ENCODE measurements around the gene GRPR. TPM values are rescaled to one million over a fixed set of nuclear protein-coding genes. Genes with fewer than 3 reads are reported as not detected.

The GRPR gene
- total and polyA plus RNA-seq, 10 of the 15 experiments (the other 5 are each of a cell fraction or from before 2014, with no cell fraction given), result 0.10 to 3.7 (median 0.21) TPM; not detected in 1

GRCh38 chrX:16137416-16138107 is 14.2 kb downstream of the GRPR start (continued):
- TF ChIP-seq CUX1 (IDR thresholded peaks at IDR 0.05; ENCODE audit: insufficient replicate concordance, low read depth, low read length) (no peak), SREBF1 (IDR thresholded peaks at IDR 0.05; ENCODE audit: low read length) (no peak), HDAC6 (IDR thresholded peaks at IDR 0.05; ENCODE audit: unreplicated experiment) (no peak), MEF2A (IDR thresholded peaks at IDR 0.05; ENCODE audit: insufficient read depth, low read depth, low read length) (0 out of 2 replicates have a peak, but pooled peaks have one; percentile 17), NFXL1 (IDR thresholded peaks at IDR 0.05; ENCODE audit: borderline replicate concordance) (no peak), ZNF622 (IDR thresholded peaks at IDR 0.05) (no peak), SIN3A (IDR thresholded peaks at IDR 0.05; ENCODE audit: low read depth, low read length) (no peak), PRDM15 (CRISPR knock-in tag; IDR thresholded peaks at IDR 0.05) (no peak), MYB (IDR thresholded peaks at IDR 0.05; ENCODE audit: borderline replicate concordance, low read depth, low read length) (no peak), GABPA (IDR thresholded peaks at IDR 0.05; ENCODE audit: low read depth) (no peak), WRNIP1 (IDR thresholded peaks at IDR 0.05; ENCODE audit: borderline replicate concordance, low read depth, low read length) (no peak), PAX5 (IDR thresholded peaks at IDR 0.05; ENCODE audit: borderline replicate concordance, low read depth, low read length) (peak; percentile 56; the same call in 1 of the 2 replicates), ZBED1 (IDR thresholded peaks at IDR 0.05; ENCODE audit: borderline replicate concordance) (no peak), FOXM1 (IDR thresholded peaks at IDR 0.05; ENCODE audit: low read depth, low read length) (peak; percentile 53; the same call in 1 of the 2 replicates), USF1 (IDR thresholded peaks at IDR 0.05; ENCODE audit: borderline replicate concordance, extremely low read length, insufficient read depth, low read depth, low read length) (no peak), CREM (IDR thresholded peaks at IDR 0.05; ENCODE audit: low read depth) (no peak)
